ENCODE data around the gene PRR14L.

DNA sequence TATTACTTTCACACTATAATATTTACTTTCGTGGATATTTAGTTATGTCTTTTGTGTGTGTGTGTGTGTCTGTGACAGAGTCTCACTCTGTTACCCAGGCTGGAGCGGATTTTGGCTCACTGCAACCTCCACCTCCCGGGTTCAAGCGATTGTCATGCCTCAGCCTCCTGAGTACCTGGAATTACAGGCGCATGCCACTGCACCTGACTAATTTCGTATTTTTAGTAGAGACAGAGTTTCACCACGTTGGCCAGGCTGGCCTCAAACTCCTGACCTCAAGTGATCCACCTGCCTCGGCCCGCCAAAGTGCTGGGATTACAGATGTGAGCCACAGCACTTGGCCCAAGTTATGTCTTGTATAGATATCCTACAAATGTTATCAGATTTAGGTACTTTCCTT, 97.8 kb downstream of the PRR14L start:
- TF ChIP-seq, protein P1, sequence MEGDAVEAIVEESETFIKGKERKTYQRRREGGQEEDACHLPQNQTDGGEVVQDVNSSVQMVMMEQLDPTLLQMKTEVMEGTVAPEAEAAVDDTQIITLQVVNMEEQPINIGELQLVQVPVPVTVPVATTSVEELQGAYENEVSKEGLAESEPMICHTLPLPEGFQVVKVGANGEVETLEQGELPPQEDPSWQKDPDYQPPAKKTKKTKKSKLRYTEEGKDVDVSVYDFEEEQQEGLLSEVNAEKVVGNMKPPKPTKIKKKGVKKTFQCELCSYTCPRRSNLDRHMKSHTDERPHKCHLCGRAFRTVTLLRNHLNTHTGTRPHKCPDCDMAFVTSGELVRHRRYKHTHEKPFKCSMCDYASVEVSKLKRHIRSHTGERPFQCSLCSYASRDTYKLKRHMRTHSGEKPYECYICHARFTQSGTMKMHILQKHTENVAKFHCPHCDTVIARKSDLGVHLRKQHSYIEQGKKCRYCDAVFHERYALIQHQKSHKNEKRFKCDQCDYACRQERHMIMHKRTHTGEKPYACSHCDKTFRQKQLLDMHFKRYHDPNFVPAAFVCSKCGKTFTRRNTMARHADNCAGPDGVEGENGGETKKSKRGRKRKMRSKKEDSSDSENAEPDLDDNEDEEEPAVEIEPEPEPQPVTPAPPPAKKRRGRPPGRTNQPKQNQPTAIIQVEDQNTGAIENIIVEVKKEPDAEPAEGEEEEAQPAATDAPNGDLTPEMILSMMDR (IDR thresholded peaks at IDR 0.05): no peak
- no peak for TF ChIP-seq POLR2A (IDR thresholded peaks at IDR 0.05)

Data from upper lobe of left lung (tissue), 4 donors.